Mucosa of rectum (tissue), 2 donors: ENCODE measurements around the gene DHFR2.
A peak's percentile ranks its signal among the peaks of the same experiment; 100 is the strongest.
"Not testable (repeated sequence)": the region's sequence is repeated elsewhere in the genome, so short reads cannot be mapped to it uniquely, and the experiment has no call there.

Source experiments
- H3K27ac ChIP-seq, 2 donors: one replicate each; pipeline ENCODE4 v1.7.0; 2013; ENCODE audit warnings: inconsistent platforms in 2 of 2, low read depth in 2 of 2, low read length in 2 of 2
- H3K27me3 ChIP-seq, 2 donors: one replicate each; pipeline ENCODE4 v1.7.0; 2013; ENCODE audit warnings: low read length in 2 of 2; ENCODE audit not compliant: control insufficient read depth in 2 of 2, insufficient read depth in 2 of 2
- H3K36me3 ChIP-seq, 2 donors: one replicate each; pipeline ENCODE4 v1.7.0; 2013; ENCODE audit warnings: low read length in 2 of 2; ENCODE audit not compliant: control insufficient read depth in 2 of 2, insufficient read depth in 2 of 2
- H3K4me1 ChIP-seq, 2 donors: one replicate each; pipeline ENCODE4 v1.7.0; 2013; ENCODE audit warnings: low read length in 2 of 2, mild to moderate bottlenecking in 1 of 2; ENCODE audit not compliant: control insufficient read depth in 2 of 2, insufficient read depth in 2 of 2
- H3K4me3 ChIP-seq, 2 donors: one replicate each; pipeline ENCODE4 v1.7.0; 2013; ENCODE audit warnings: low read length in 2 of 2
- H3K9ac ChIP-seq, 2 donors: one replicate each; pipeline ENCODE4 v1.7.0; 2013; ENCODE audit warnings: low read length in 2 of 2, low read depth in 1 of 2, mild to moderate bottlenecking in 1 of 2
- H3K9me3 ChIP-seq, 2 donors: one replicate each; pipeline ENCODE4 v1.7.0; 2013; ENCODE audit warnings: low read length in 2 of 2; ENCODE audit not compliant: control insufficient read depth in 2 of 2
- donor health status: healthy.
- donor health status: Normal muscosa, but diverticular disease.

The DHFR2 gene

GRCh38 chr3:94062513-94063404 lies at the start of gene DHFR2, which contains the start of gene NSUN3:
DHFR2 (minus strand) TSS chr3:94062916; CDS start chr3:94061511, 1,405 bp downstream.
NSUN3 (plus strand) TSS chr3:94063061; CDS start chr3:94063127, 66 bp downstream.
- Histone ChIP-seq H3K4me3 (peak within 1 kb of the TSS; percentile 85 to 96), H3K27me3 (no peaks in the 10 kb centered on the region), H3K9ac (peak within 1 kb of the TSS; percentile 78 to 92), H3K4me1 (peaks cover 11 to 21% of the 10 kb centered on the region in 2 donors), H3K36me3 (peaks cover 9 to 19% of the 10 kb centered on the region in 2 donors), H3K9me3 (no peaks in the 10 kb centered on the region), H3K27ac (peak within 1 kb of the TSS; percentile 90 to 95)

GRCh38 chr3:94110854-94111253 lies 48.1 kb upstream of the DHFR2 start:
- Histone ChIP-seq H3K9me3 (no peaks in the 10 kb centered on the region), H3K27ac (no peak overlapping the region), H3K36me3 (peaks cover 18 to 20% of the 10 kb centered on the region in 2 donors), H3K4me1 (no peaks in the 10 kb centered on the region), H3K4me3 (no peak overlapping the region), H3K27me3 (no peaks in the 10 kb centered on the region), H3K9ac (no peak overlapping the region)

GRCh38 chr3:94110232-94110631 lies 47.5 kb upstream of the DHFR2 start:
- not testable (repeated sequence) for H3K4me1 ChIP-seq, H3K4me3 ChIP-seq, H3K27me3 ChIP-seq, H3K9me3 ChIP-seq, H3K27ac ChIP-seq, H3K9ac ChIP-seq
- peaks cover 20 to 22% of the 10 kb centered on the region in 2 donors for H3K36me3 ChIP-seq

- Histone ChIP-seq H3K4me1 (no peaks in the 10 kb centered on the region), H3K27ac (no peak overlapping the region), H3K9ac (no peak overlapping the region), H3K4me3 (no peak overlapping the region), H3K27me3 (no peaks in the 10 kb centered on the region), H3K36me3 (peaks cover 15 to 34% of the 10 kb centered on the region in 2 donors), H3K9me3 (no peaks in the 10 kb centered on the region)
These were observed 43.6 kb upstream of the DHFR2 start for GRCh38 chr3:94106268-94106667.

- H3K4me1 ChIP-seq, result no peaks in the 10 kb centered on the region
- no peaks in the 10 kb centered on the region for H3K9me3 ChIP-seq
- no peak overlapping the region for H3K4me3 ChIP-seq
These were observed 39.1 kb upstream of the DHFR2 start for GRCh38 chr3:94101860-94102259.

GRCh38 chr3:94099311-94099710 lies 36.6 kb upstream of the DHFR2 start:
- Histone ChIP-seq H3K27ac (no peak overlapping the region), H3K36me3 (peaks cover 51 to 60% of the 10 kb centered on the region in 2 donors), H3K27me3 (no peaks in the 10 kb centered on the region), H3K9ac (no peak overlapping the region), H3K4me1 (no peaks in the 10 kb centered on the region), H3K9me3 (no peaks in the 10 kb centered on the region), H3K4me3 (no peak overlapping the region)

More at GRCh38 chr3:94101860-94102259, 39.1 kb upstream of the DHFR2 start:
- Histone ChIP-seq H3K36me3 (peaks cover 41 to 51% of the 10 kb centered on the region in 2 donors), H3K9ac (no peak overlapping the region), H3K27ac (no peak overlapping the region), H3K27me3 (no peaks in the 10 kb centered on the region)

- no peaks in the 10 kb centered on the region for H3K9me3 ChIP-seq
- H3K9ac ChIP-seq, result no peak overlapping the region
- no peaks in the 10 kb centered on the region for H3K27me3 ChIP-seq
- peaks cover 53 to 55% of the 10 kb centered on the region in 2 donors for H3K36me3 ChIP-seq
- H3K27ac ChIP-seq, result no peak overlapping the region
- H3K4me1 ChIP-seq, result no peaks in the 10 kb centered on the region
- H3K4me3 ChIP-seq, result no peak overlapping the region
These were observed 35.7 kb upstream of the DHFR2 start for GRCh38 chr3:94098452-94098851.

GRCh38 chr3:94095111-94095510 lies 32.4 kb upstream of the DHFR2 start:
- Histone ChIP-seq H3K4me1 (no peaks in the 10 kb centered on the region), H3K36me3 (peaks cover 47 to 53% of the 10 kb centered on the region in 2 donors), H3K27ac (no peak overlapping the region), H3K27me3 (no peaks in the 10 kb centered on the region), H3K4me3 (no peak overlapping the region), H3K9ac (no peak overlapping the region), H3K9me3 (no peaks in the 10 kb centered on the region)

GRCh38 chr3:94093151-94093550 lies 30.4 kb upstream of the DHFR2 start:
- H3K4me1 ChIP-seq, result no peaks in the 10 kb centered on the region
- H3K9ac ChIP-seq, result no peak overlapping the region
- no peaks in the 10 kb centered on the region for H3K27me3 ChIP-seq
- H3K27ac ChIP-seq, result no peak overlapping the region
- H3K4me3 ChIP-seq, result no peak overlapping the region
- peaks cover 39 to 42% of the 10 kb centered on the region in 2 donors for H3K36me3 ChIP-seq
- H3K9me3 ChIP-seq, result no peaks in the 10 kb centered on the region

- no peak overlapping the region for H3K4me3 ChIP-seq
- H3K9me3 ChIP-seq, result no peaks in the 10 kb centered on the region
- H3K27me3 ChIP-seq, result no peaks in the 10 kb centered on the region
- H3K9ac ChIP-seq, result no peak overlapping the region
- H3K4me1 ChIP-seq, result no peaks in the 10 kb centered on the region
- H3K36me3 ChIP-seq, result peaks cover 34 to 35% of the 10 kb centered on the region in 2 donors
- no peak overlapping the region for H3K27ac ChIP-seq
These were observed 29.4 kb upstream of the DHFR2 start for GRCh38 chr3:94092086-94092485.
